ENCODE results near the gene SMIM3.

The SMIM3 gene

GRCh38 chr5:150758203-150758530 lies 20.4 kb upstream of the SMIM3 start (continued):
- TF ChIP-seq ZNF280D (tag by site-specific recombination; IDR thresholded peaks at IDR 0.05) = no peak
- TF ChIP-seq, protein P1, sequence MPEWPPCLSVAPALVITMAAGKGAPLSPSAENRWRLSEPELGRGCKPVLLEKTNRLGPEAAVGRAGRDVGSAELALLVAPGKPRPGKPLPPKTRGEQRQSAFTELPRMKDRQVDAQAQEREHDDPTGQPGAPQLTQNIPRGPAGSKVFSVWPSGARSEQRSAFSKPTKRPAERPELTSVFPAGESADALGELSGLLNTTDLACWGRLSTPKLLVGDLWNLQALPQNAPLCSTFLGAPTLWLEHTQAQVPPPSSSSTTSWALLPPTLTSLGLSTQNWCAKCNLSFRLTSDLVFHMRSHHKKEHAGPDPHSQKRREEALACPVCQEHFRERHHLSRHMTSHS (tag by site-specific recombination; IDR thresholded peaks at IDR 0.05) = no peak
- TF ChIP-seq, protein P2, sequence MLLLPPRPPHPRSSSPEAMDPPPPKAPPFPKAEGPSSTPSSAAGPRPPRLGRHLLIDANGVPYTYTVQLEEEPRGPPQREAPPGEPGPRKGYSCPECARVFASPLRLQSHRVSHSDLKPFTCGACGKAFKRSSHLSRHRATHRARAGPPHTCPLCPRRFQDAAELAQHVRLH (tag by site-specific recombination; IDR thresholded peaks at IDR 0.05) = no peak
- TF ChIP-seq, protein P3, sequence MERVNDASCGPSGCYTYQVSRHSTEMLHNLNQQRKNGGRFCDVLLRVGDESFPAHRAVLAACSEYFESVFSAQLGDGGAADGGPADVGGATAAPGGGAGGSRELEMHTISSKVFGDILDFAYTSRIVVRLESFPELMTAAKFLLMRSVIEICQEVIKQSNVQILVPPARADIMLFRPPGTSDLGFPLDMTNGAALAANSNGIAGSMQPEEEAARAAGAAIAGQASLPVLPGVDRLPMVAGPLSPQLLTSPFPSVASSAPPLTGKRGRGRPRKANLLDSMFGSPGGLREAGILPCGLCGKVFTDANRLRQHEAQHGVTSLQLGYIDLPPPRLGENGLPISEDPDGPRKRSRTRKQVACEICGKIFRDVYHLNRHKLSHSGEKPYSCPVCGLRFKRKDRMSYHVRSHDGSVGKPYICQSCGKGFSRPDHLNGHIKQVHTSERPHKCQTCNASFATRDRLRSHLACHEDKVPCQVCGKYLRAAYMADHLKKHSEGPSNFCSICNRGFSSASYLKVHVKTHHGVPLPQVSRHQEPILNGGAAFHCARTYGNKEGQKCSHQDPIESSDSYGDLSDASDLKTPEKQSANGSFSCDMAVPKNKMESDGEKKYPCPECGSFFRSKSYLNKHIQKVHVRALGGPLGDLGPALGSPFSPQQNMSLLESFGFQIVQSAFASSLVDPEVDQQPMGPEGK (tag by site-specific recombination; IDR thresholded peaks at IDR 0.05) = no peak
- TF ChIP-seq ZNF518A (tag by site-specific recombination; conservative IDR thresholded peaks at IDR 0.05; ENCODE audit: low read depth) = no peak
- TF ChIP-seq ZNF76 (tag by site-specific recombination; IDR thresholded peaks at IDR 0.05; ENCODE audit: borderline replicate concordance, low read depth) = no peak
- no peak for TF ChIP-seq ZNF202 (tag by site-specific recombination; IDR thresholded peaks at IDR 0.05; ENCODE audit: borderline replicate concordance)
- 0 out of 2 replicates have a peak, but pooled peaks have one; percentile 28 for TF ChIP-seq PRDM1 (tag by site-specific recombination; IDR thresholded peaks at IDR 0.05)
- TF ChIP-seq ZBTB7A (tag by site-specific recombination; IDR thresholded peaks at IDR 0.05; ENCODE audit: low read depth) = no peak
- peak; percentile 76 for TF ChIP-seq ZNF600 (tag by site-specific recombination; IDR thresholded peaks at IDR 0.05)
- no peak for TF ChIP-seq ZFP69B (tag by site-specific recombination; IDR thresholded peaks at IDR 0.05)
- TF ChIP-seq, protein P4, sequence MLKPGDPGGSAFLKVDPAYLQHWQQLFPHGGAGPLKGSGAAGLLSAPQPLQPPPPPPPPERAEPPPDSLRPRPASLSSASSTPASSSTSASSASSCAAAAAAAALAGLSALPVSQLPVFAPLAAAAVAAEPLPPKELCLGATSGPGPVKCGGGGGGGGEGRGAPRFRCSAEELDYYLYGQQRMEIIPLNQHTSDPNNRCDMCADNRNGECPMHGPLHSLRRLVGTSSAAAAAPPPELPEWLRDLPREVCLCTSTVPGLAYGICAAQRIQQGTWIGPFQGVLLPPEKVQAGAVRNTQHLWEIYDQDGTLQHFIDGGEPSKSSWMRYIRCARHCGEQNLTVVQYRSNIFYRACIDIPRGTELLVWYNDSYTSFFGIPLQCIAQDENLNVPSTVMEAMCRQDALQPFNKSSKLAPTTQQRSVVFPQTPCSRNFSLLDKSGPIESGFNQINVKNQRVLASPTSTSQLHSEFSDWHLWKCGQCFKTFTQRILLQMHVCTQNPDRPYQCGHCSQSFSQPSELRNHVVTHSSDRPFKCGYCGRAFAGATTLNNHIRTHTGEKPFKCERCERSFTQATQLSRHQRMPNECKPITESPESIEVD (tag by site-specific recombination; IDR thresholded peaks at IDR 0.05) = no peak; the same call in 1 of the 2 replicates
- TF ChIP-seq ZBTB8A (tag by site-specific recombination; IDR thresholded peaks at IDR 0.05) = no peak
- peak; percentile 69; the same call in 1 of the 2 replicates for TF ChIP-seq ZNF121 (tag by site-specific recombination; IDR thresholded peaks at IDR 0.05)
- peak; percentile 21 for TF ChIP-seq ZNF660 (tag by site-specific recombination; IDR thresholded peaks at IDR 0.05)
- TF ChIP-seq FEZF1 (tag by site-specific recombination; IDR thresholded peaks at IDR 0.05) = no peak
- no peak for TF ChIP-seq ZBTB48 (tag by site-specific recombination; IDR thresholded peaks at IDR 0.05)
- TF ChIP-seq BCL11B (tag by site-specific recombination; IDR thresholded peaks at IDR 0.05; ENCODE audit: low read depth) = no peak
- no peak for TF ChIP-seq ZNF530 (tag by site-specific recombination; IDR thresholded peaks at IDR 0.05; ENCODE audit: low read depth)
- TF ChIP-seq ZNF544 (tag by site-specific recombination; IDR thresholded peaks at IDR 0.05) = no peak
- no peak for TF ChIP-seq ZSCAN16 (tag by site-specific recombination; IDR thresholded peaks at IDR 0.05)
- no peak for TF ChIP-seq ZFP3 (tag by site-specific recombination; IDR thresholded peaks at IDR 0.05; ENCODE audit: low read depth)
- peak; percentile 77 for TF ChIP-seq ZNF335 (tag by site-specific recombination; conservative IDR thresholded peaks at IDR 0.05)
